K562 (cell line): ENCODE data around the gene HOXB7. TPM values are rescaled to one million over a fixed set of nuclear protein-coding genes. Genes with fewer than 3 reads are reported as not detected.

Source experiments
- BCOR ChIP-seq: fragments of 450-650 bp; IDR thresholded peaks from 2 replicates; pipeline ENCODE4 v1.6.1; 2016
- CC2D1A ChIP-seq: fragments of 450-650 bp; IDR thresholded peaks from 2 replicates; pipeline ENCODE4 v1.6.1; 2017; ENCODE audit warnings: mild to moderate bottlenecking
- HMGXB4 ChIP-seq: sonication (generic); formaldehyde crosslinking; IDR thresholded peaks from 2 replicates; pipeline ENCODE4 v1.8.1; 2023; ENCODE audit warnings: mild to moderate bottlenecking, missing genetic modification reagents
- HNRNPLL ChIP-seq: fragments of 200-400 bp; formaldehyde crosslinking; IDR thresholded peaks from 2 replicates; pipeline ENCODE4 v1.6.1; 2017; ENCODE audit warnings: low read length, low read depth, mild to moderate bottlenecking; ENCODE audit not compliant: poor library complexity, severe bottlenecking
- KLF10 ChIP-seq: fragments of 250-450 bp; sonication (Bioruptor Pico); IDR thresholded peaks from 2 replicates; pipeline ENCODE4 v1.6.1; 2021; ENCODE audit warnings: matching md5 sums
- MEF2D ChIP-seq: conservative IDR thresholded peaks from 2 replicates; pipeline ENCODE4 v1.6.1; 2016; ENCODE audit warnings: low read depth, missing genetic modification characterization, missing compliant biosample characterization
- NCOA6 ChIP-seq: fragments of 450-650 bp; IDR thresholded peaks from 2 replicates; pipeline ENCODE4 v1.6.1; 2017; ENCODE audit warnings: mild to moderate bottlenecking
- POLR2H ChIP-seq: IDR thresholded peaks from 2 replicates; pipeline ENCODE4 v1.6.1; 2016; ENCODE audit warnings: missing genetic modification characterization, low read depth, mild to moderate bottlenecking, control low read depth, missing compliant biosample characterization, moderate library complexity
- RUNX1 ChIP-seq: sonication (generic); IDR thresholded peaks from 2 replicates; pipeline ENCODE4 v1.6.1; 2016; ENCODE audit warnings: antibody characterized with exemption, low read depth
- SIN3A ChIP-seq, 2 experiments: fragments of 150-350 bp in 1 of 2; IDR thresholded peaks; 2 replicates each; pipeline ENCODE4 v1.6.1; 2011 to 2016; ENCODE audit warnings: borderline replicate concordance in 2 of 2, low read depth in 2 of 2, low read length in 2 of 2, mild to moderate bottlenecking in 2 of 2, moderate library complexity in 2 of 2; ENCODE audit not compliant: control insufficient read depth in 1 of 2
- TAF9B ChIP-seq: fragments of 450-650 bp; IDR thresholded peaks from 2 replicates; pipeline ENCODE4 v1.6.1; 2018; ENCODE audit warnings: mild to moderate bottlenecking; ENCODE audit not compliant: partially characterized antibody
- UBTF ChIP-seq, 2 experiments: IDR thresholded peaks; 2 replicates each; pipeline ENCODE4 v1.6.1; 2012; ENCODE audit warnings: improper control_type of control experiment in 2 of 2, low read depth in 2 of 2, low read length in 2 of 2, borderline replicate concordance in 1 of 2
- ZBTB2 ChIP-seq: fragments of 450-650 bp; IDR thresholded peaks from 2 replicates; pipeline ENCODE4 v1.6.1; 2016; ENCODE audit warnings: antibody characterized with exemption
- ZBTB5 ChIP-seq: fragments of 450-650 bp; IDR thresholded peaks from 2 replicates; pipeline ENCODE4 v1.6.1; 2017; ENCODE audit warnings: antibody characterized with exemption
- ZNF324 ChIP-seq: fragments of 250-450 bp; sonication (Bioruptor Pico); IDR thresholded peaks from 2 replicates; pipeline ENCODE4 v1.4.0; 2020; ENCODE audit warnings: mild to moderate bottlenecking
- ZNF77 ChIP-seq: fragments of 250-450 bp; sonication (Bioruptor Pico); IDR thresholded peaks from 2 replicates; pipeline ENCODE4 v1.5.0; 2020
- polyA plus RNA-seq, 8 experiments: library from polyadenylated mRNA; depleted of rRNA in 4 of 8; stranded (reverse) in 5 of 8; unstranded in 3 of 8; fragments of >200 nt; fragmentation: Nextera tagmentation in 2 of 8; fragmentation: Illumina TruSeq in 1 of 8; extraction: Ambion mirVana in 2 of 8; extraction: Trizol in 1 of 8; gene quantifications; 2 replicates each; pipeline versions ENCODE4 v1.2.1 to v1.2.3, GENCODE V29; 2011 to 2014; ENCODE audit warnings: inconsistent platforms in 1 of 8, missing spikeins in 1 of 8
- total RNA-seq, 7 experiments: library from RNA; depleted of rRNA in 6 of 7; stranded (reverse); fragments of >200 nt in 6 of 7; fragmentation: Illumina TruSeq in 2 of 7; extraction: Trizol in 2 of 7; gene quantifications; 2 replicates each; pipeline versions ENCODE4 v1.2.1 to v1.2.3, GENCODE V29; 2011 to 2021; ENCODE audit warnings: low replicate concordance in 1 of 7

HOXB7 gene
- total and polyA plus RNA-seq, 9 of the 15 experiments (the other 6 are each of a cell fraction or from before 2014, with no cell fraction given): 5.5 to 16.7 (median 8.3) TPM

GRCh38 chr17:48630925-48631692 is 20.3 kb upstream of the HOXB7 start (continued):
- TF ChIP-seq SIN3A (IDR thresholded peaks at IDR 0.05; ENCODE audit: borderline replicate concordance in 2 of 2, control insufficient read depth in 1 of 2, low read depth in 2 of 2, low read length in 2 of 2) (0 out of 4 replicates have a peak, but pooled peaks of 1 of the 2 experiments have one; percentile 23), ZBTB5 (no peak), NCOA6 (0 out of 2 replicates have a peak, but pooled peaks have one; percentile 38), POLR2H (peak; percentile 39; the same call in 1 of the 2 replicates), UBTF (IDR thresholded peaks at IDR 0.05; ENCODE audit: borderline replicate concordance in 1 of 2, low read depth in 2 of 2, low read length in 2 of 2) (peak; percentile 79 to 95; a peak in 3 of 4 replicates), ZNF324 (CRISPR knock-in tag) (no peak), CC2D1A (no peak), MEF2D (no peak), BCOR (peak; percentile 50; the same call in 1 of the 2 replicates), HNRNPLL (no peak), ZNF77 (CRISPR knock-in tag) (no peak), KLF10 (CRISPR knock-in tag) (no peak), HMGXB4 (CRISPR knock-in tag) (no peak), TAF9B (peak; percentile 76), ZBTB2 (0 out of 2 replicates have a peak, but pooled peaks have one; percentile 33), RUNX1 (no peak; the same call in 1 of the 2 replicates)
